ENCODE measurements around the gene MCMBP.

DNA sequence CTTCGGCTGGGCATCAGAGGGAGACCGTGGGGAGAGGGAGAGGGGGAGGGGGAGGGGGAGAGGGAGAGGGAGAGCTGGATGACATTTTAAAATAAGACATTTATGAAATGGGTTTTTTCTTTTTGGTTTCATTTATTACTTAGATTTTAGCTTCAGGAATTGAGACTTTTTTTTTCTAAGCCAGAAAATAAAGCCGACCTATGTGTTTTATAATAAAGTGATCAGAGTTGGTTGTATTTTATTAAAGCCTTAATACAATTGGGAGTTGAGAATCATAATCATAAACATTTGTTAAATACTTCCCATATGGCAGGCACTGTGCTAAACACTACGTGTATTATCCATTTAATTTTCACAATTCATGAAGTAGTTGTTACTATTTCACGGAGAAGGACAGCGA is 76.6 kb downstream of the MCMBP start:
- TF ChIP-seq, protein P1, sequence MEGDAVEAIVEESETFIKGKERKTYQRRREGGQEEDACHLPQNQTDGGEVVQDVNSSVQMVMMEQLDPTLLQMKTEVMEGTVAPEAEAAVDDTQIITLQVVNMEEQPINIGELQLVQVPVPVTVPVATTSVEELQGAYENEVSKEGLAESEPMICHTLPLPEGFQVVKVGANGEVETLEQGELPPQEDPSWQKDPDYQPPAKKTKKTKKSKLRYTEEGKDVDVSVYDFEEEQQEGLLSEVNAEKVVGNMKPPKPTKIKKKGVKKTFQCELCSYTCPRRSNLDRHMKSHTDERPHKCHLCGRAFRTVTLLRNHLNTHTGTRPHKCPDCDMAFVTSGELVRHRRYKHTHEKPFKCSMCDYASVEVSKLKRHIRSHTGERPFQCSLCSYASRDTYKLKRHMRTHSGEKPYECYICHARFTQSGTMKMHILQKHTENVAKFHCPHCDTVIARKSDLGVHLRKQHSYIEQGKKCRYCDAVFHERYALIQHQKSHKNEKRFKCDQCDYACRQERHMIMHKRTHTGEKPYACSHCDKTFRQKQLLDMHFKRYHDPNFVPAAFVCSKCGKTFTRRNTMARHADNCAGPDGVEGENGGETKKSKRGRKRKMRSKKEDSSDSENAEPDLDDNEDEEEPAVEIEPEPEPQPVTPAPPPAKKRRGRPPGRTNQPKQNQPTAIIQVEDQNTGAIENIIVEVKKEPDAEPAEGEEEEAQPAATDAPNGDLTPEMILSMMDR (conservative IDR thresholded peaks at IDR 0.05 in 1 of 2, IDR thresholded peaks at IDR 0.05 in 1 of 2; ENCODE audit: low read depth in 1 of 2, low read length in 2 of 2) = no peak
- TF ChIP-seq EZH2 (IDR thresholded peaks at IDR 0.05; ENCODE audit: low read length, missing control alignments) = no peak

All from fibroblast of lung (primary cell).